ENCODE results near the gene MCM9. TPM values are rescaled to one million over a fixed set of nuclear protein-coding genes. Genes with fewer than 3 reads are reported as not detected.

The MCM9 gene
- total RNA-seq, 2 donors from 2014 or later: 17.8 to 21.2 TPM

- H3K4me3 Mint-ChIP-seq: no peak overlapping the region
- Histone ChIP-seq H3K9ac (ENCODE audit: extremely low read depth, low read length, poor library complexity, severe bottlenecking) (no peak overlapping the region), H3K9me3 (ENCODE audit: control insufficient read depth, low read length) (peaks cover 4% of the 10 kb centered on the region), H3K27me3 (ENCODE audit: control insufficient read depth, insufficient read depth, low read length, poor library complexity, severe bottlenecking) (no peaks in the 10 kb centered on the region), H3K4me3 (ENCODE audit: low read length) (no peak overlapping the region), H3K36me3 (ENCODE audit: control insufficient read depth, insufficient read depth, low read length) (no peaks in the 10 kb centered on the region), H3K27ac (ENCODE audit: low read depth, low read length) (no peak overlapping the region), H3K4me1 (ENCODE audit: control insufficient read depth, insufficient read depth, low read length) (no peaks in the 10 kb centered on the region)
- H3K27me3 Mint-ChIP-seq (ENCODE audit: insufficient read depth): no peaks in the 10 kb centered on the region
- DNase-seq: no peak
- peaks cover 8% of the 10 kb centered on the region for H3K4me1 Mint-ChIP-seq
- no peak overlapping the region for H3K27ac Mint-ChIP-seq
- peaks cover 22% of the 10 kb centered on the region for H3K9me3 Mint-ChIP-seq
- 88 to 91% methylated on average over 3 to 6 of the region's 6 CpGs for WGBS, 2 experiments (ENCODE audit: insufficient coverage in 1 of 2, insufficient read length in 1 of 2)
- TF ChIP-seq CTCF (conservative IDR thresholded peaks at IDR 0.05): no peak
- H3K36me3 Mint-ChIP-seq (ENCODE audit: low read depth): peaks cover 4% of the 10 kb centered on the region
Measured at GRCh38 chr6:118801257-118801656, 133.7 kb downstream of the MCM9 start.

- H3K4me3 ChIP-seq (ENCODE audit: low read length): no peak overlapping the region
- H3K4me1 Mint-ChIP-seq: peaks cover 8% of the 10 kb centered on the region
Measured at GRCh38 chr6:118800394-118801071, 134.4 kb downstream of the MCM9 start.

GRCh38 chr6:118799826-118800225 lies 135.1 kb downstream of the MCM9 start:
- Histone ChIP-seq H3K27me3 (ENCODE audit: control insufficient read depth, insufficient read depth, low read length, poor library complexity, severe bottlenecking) (no peaks in the 10 kb centered on the region), H3K9ac (ENCODE audit: extremely low read depth, low read length, poor library complexity, severe bottlenecking) (no peak overlapping the region), H3K36me3 (ENCODE audit: control insufficient read depth, insufficient read depth, low read length) (no peaks in the 10 kb centered on the region), H3K9me3 (ENCODE audit: control insufficient read depth, low read length) (peaks cover 15% of the 10 kb centered on the region), H3K4me1 (ENCODE audit: control insufficient read depth, insufficient read depth, low read length) (no peaks in the 10 kb centered on the region), H3K27ac (ENCODE audit: low read depth, low read length) (no peak overlapping the region), H3K4me3 (ENCODE audit: low read length) (no peak overlapping the region)
- Mint-ChIP-seq H3K27me3 (ENCODE audit: insufficient read depth) (no peaks in the 10 kb centered on the region), H3K27ac (no peak overlapping the region), H3K36me3 (ENCODE audit: low read depth) (peaks cover 13% of the 10 kb centered on the region), H3K4me3 (no peak overlapping the region), H3K4me1 (peaks cover 8% of the 10 kb centered on the region), H3K9me3 (peaks cover 36% of the 10 kb centered on the region)
- WGBS, 2 experiments (ENCODE audit: insufficient coverage in 1 of 2, insufficient read length in 1 of 2): 96 to 100% methylated on average over 1 to 4 of the region's 4 CpGs
- TF ChIP-seq CTCF (conservative IDR thresholded peaks at IDR 0.05): no peak
- DNase-seq: no peak

More at GRCh38 chr6:118800394-118801071, 134.4 kb downstream of the MCM9 start:
- no peaks in the 10 kb centered on the region for H3K36me3 ChIP-seq (ENCODE audit: control insufficient read depth, insufficient read depth, low read length)
- Mint-ChIP-seq H3K9me3 (peaks cover 29% of the 10 kb centered on the region), H3K27me3 (ENCODE audit: insufficient read depth) (no peaks in the 10 kb centered on the region), H3K4me3 (no peak overlapping the region), H3K36me3 (ENCODE audit: low read depth) (peaks cover 11% of the 10 kb centered on the region), H3K27ac (no peak overlapping the region)
- H3K9ac ChIP-seq (ENCODE audit: extremely low read depth, low read length, poor library complexity, severe bottlenecking): no peak overlapping the region
- H3K4me1 ChIP-seq (ENCODE audit: control insufficient read depth, insufficient read depth, low read length): no peaks in the 10 kb centered on the region
- peak; percentile 93 for DNase-seq
- no peaks in the 10 kb centered on the region for H3K27me3 ChIP-seq (ENCODE audit: control insufficient read depth, insufficient read depth, low read length, poor library complexity, severe bottlenecking)
- H3K9me3 ChIP-seq (ENCODE audit: control insufficient read depth, low read length): peaks cover 11% of the 10 kb centered on the region
- TF ChIP-seq CTCF (conservative IDR thresholded peaks at IDR 0.05): peak; percentile 96
- no peak overlapping the region for H3K27ac ChIP-seq (ENCODE audit: low read depth, low read length)
- WGBS, 2 experiments (ENCODE audit: insufficient coverage in 1 of 2, insufficient read length in 1 of 2): 45 to 46% methylated on average over 17 of the region's 17 CpGs
